H9 (cell line): ENCODE data around the gene CDC45. TPM values are rescaled to one million over a fixed set of nuclear protein-coding genes. Genes with fewer than 3 reads are reported as not detected.
A peak's percentile ranks its signal among the peaks of the same experiment; 100 is the strongest.

Source experiments
- DNase-seq: peaks from one replicate; pipeline ENCODE4 v3.0.0-alpha.2; 2017
- H2AFZ ChIP-seq: one replicate; pipeline ENCODE4 v1.6.1; 2013; ENCODE audit warnings: mild to moderate bottlenecking, low read length, control low read depth, moderate library complexity
- H2AK5ac ChIP-seq: 2 replicates; pipeline ENCODE4 v1.6.1; 2013; ENCODE audit warnings: low read length, control low read depth, mixed read lengths; ENCODE audit not compliant: insufficient read length
- H2BK120ac ChIP-seq: one replicate; pipeline ENCODE4 v1.6.1; 2013; ENCODE audit warnings: low read depth, mild to moderate bottlenecking, low read length, control low read depth, inconsistent platforms; ENCODE audit not compliant: poor library complexity, severe bottlenecking
- H2BK12ac ChIP-seq: 2 replicates; pipeline ENCODE4 v1.6.1; 2013; ENCODE audit warnings: low read length, control low read depth, mixed read lengths, low read depth; ENCODE audit not compliant: insufficient read length
- H2BK15ac ChIP-seq: 2 replicates; pipeline ENCODE4 v1.6.1; 2013; ENCODE audit warnings: low read depth, low read length, control low read depth
- H2BK20ac ChIP-seq: one replicate; pipeline ENCODE4 v1.6.1; 2013; ENCODE audit warnings: low read depth, mild to moderate bottlenecking, low read length, control low read depth, inconsistent platforms; ENCODE audit not compliant: poor library complexity, severe bottlenecking
- H2BK5ac ChIP-seq: 2 replicates; pipeline ENCODE4 v1.6.1; 2013; ENCODE audit warnings: low read length, control low read depth, mixed read lengths; ENCODE audit not compliant: insufficient read length
- H3K14ac ChIP-seq: 2 replicates; pipeline ENCODE4 v1.6.1; 2013; ENCODE audit warnings: low read length, control low read depth; ENCODE audit not compliant: insufficient read depth
- H3K18ac ChIP-seq: 2 replicates; pipeline ENCODE4 v1.6.1; 2013; ENCODE audit warnings: low read depth, mild to moderate bottlenecking, mixed read lengths, low read length, control low read depth; ENCODE audit not compliant: insufficient read length
- H3K23ac ChIP-seq: 2 replicates; pipeline ENCODE4 v1.6.1; 2013; ENCODE audit warnings: low read length, control low read depth, mixed read lengths, low read depth; ENCODE audit not compliant: insufficient read length
- H3K23me2 ChIP-seq: 2 replicates; pipeline ENCODE4 v1.6.1; 2013; ENCODE audit warnings: low read depth, mild to moderate bottlenecking, mixed read lengths, low read length, control low read depth; ENCODE audit not compliant: insufficient read length, poor library complexity, severe bottlenecking
- H3K27ac ChIP-seq: 2 replicates; pipeline ENCODE4 v1.5.1; 2013; ENCODE audit warnings: low read length, control low read depth, mixed read lengths, low read depth; ENCODE audit not compliant: insufficient read length
- H3K27me3 ChIP-seq: 2 replicates; pipeline ENCODE4 v1.6.1; 2013; ENCODE audit warnings: low read length, control low read depth, inconsistent platforms; ENCODE audit not compliant: insufficient read depth
- H3K4ac ChIP-seq: 2 replicates; pipeline ENCODE4 v1.6.1; 2013; ENCODE audit warnings: low read depth, mild to moderate bottlenecking, control low read depth, inconsistent platforms, low read length, moderate library complexity
- H3K4me1 ChIP-seq: 2 replicates; pipeline ENCODE4 v1.6.1; 2013; ENCODE audit warnings: low read length, control low read depth, inconsistent platforms; ENCODE audit not compliant: insufficient read depth
- H3K4me2 ChIP-seq: 2 replicates; pipeline ENCODE4 v1.6.1; 2013; ENCODE audit warnings: low read length, control low read depth, mixed read lengths; ENCODE audit not compliant: insufficient read length, insufficient read depth
- H3K56ac ChIP-seq: 2 replicates; pipeline ENCODE4 v1.6.1; 2013; ENCODE audit warnings: low read depth, mild to moderate bottlenecking, mixed read lengths, low read length, control low read depth; ENCODE audit not compliant: insufficient read length
- H3K79me1 ChIP-seq: 2 replicates; pipeline ENCODE4 v1.6.1; 2013; ENCODE audit warnings: low read depth, mild to moderate bottlenecking, moderate library complexity, low read length, control low read depth, inconsistent platforms; ENCODE audit not compliant: insufficient read depth, poor library complexity, severe bottlenecking
- H3K79me2 ChIP-seq: 2 replicates; pipeline ENCODE4 v1.6.1; 2013; ENCODE audit warnings: low read length, control low read depth, inconsistent platforms; ENCODE audit not compliant: insufficient read depth
- H3K9ac ChIP-seq: 2 replicates; pipeline ENCODE4 v1.6.1; 2013; ENCODE audit warnings: low read length, control low read depth, mixed read lengths; ENCODE audit not compliant: insufficient read length; ENCODE audit errors: extremely low read depth
- H3K9me3 ChIP-seq: one replicate; pipeline ENCODE4 v1.6.1; 2013; ENCODE audit warnings: low read depth, low read length, inconsistent platforms; ENCODE audit not compliant: control insufficient read depth
- H3T11ph ChIP-seq: one replicate; pipeline ENCODE4 v1.6.1; 2013; ENCODE audit warnings: mild to moderate bottlenecking, low read length, control low read depth, inconsistent platforms
- H4K20me1 ChIP-seq: one replicate; pipeline ENCODE4 v1.6.1; 2013; ENCODE audit not compliant: control insufficient read depth, insufficient read length, insufficient read depth
- H4K5ac ChIP-seq: 2 replicates; pipeline ENCODE4 v1.6.1; 2013; ENCODE audit warnings: low read depth, mild to moderate bottlenecking, mixed read lengths, low read length, control low read depth; ENCODE audit not compliant: insufficient read length
- H4K8ac ChIP-seq: replicated peaks from 2 replicates; pipeline ENCODE4 v1.6.1; 2013; ENCODE audit warnings: low read length, control low read depth, mixed read lengths, low read depth; ENCODE audit not compliant: insufficient read length
- H4K91ac ChIP-seq: 2 replicates; pipeline ENCODE4 v1.6.1; 2013; ENCODE audit warnings: low read depth, mild to moderate bottlenecking, moderate library complexity, mixed read lengths, low read length, control low read depth; ENCODE audit not compliant: insufficient read length
- H3K27ac Mint-ChIP-seq, 3 experiments: 2 replicates in 2 of 3; 3 replicates in 1 of 3; pipeline ENCODE4 v1.8.0; 2020 to 2021; ENCODE audit warnings: mixed read lengths in 3 of 3, mild to moderate bottlenecking in 1 of 3, moderate library complexity in 1 of 3
- H3K27me3 Mint-ChIP-seq: 2 replicates; pipeline ENCODE4 v1.8.0; 2021; ENCODE audit warnings: low read depth, mild to moderate bottlenecking, moderate library complexity, mixed read lengths
- H3K36me3 Mint-ChIP-seq, 3 experiments: 2 replicates in 2 of 3; 3 replicates in 1 of 3; pipeline ENCODE4 v1.8.0; 2020 to 2021; ENCODE audit warnings: low read depth in 3 of 3, mixed read lengths in 3 of 3; ENCODE audit not compliant: insufficient read depth in 1 of 3
- H3K4me1 Mint-ChIP-seq, 2 experiments: 2 replicates each; pipeline ENCODE4 v1.8.0; 2020; ENCODE audit warnings: mixed read lengths in 2 of 2
- H3K4me3 Mint-ChIP-seq, 2 experiments: 2 replicates in 1 of 2; 3 replicates in 1 of 2; pipeline ENCODE4 v1.8.0; 2020 to 2021; ENCODE audit warnings: mild to moderate bottlenecking in 2 of 2, mixed read lengths in 2 of 2, moderate library complexity in 1 of 2
- H3K9me3 Mint-ChIP-seq, 2 experiments: 2 replicates in 1 of 2; 3 replicates in 1 of 2; pipeline ENCODE4 v1.8.0; 2020; ENCODE audit warnings: mild to moderate bottlenecking in 2 of 2, mixed read lengths in 2 of 2, moderate library complexity in 1 of 2
- CTCF ChIP-seq: fragments of 200-600 bp; sonication (generic); conservative IDR thresholded peaks from 3 replicates; pipeline ENCODE4 v1.8.0; 2021; ENCODE audit warnings: antibody characterized with exemption, mild to moderate bottlenecking
- WGBS: extraction: QIAGEN DNeasy Blood & Tissue Kit; methylation state at CpG from one replicate; pipeline ENCODE4 v1.1.7; 2013; ENCODE audit warnings: missing lambda C conversion rate, low lambda C conversion rate, mixed read lengths; ENCODE audit not compliant: insufficient read length; ENCODE audit errors: extremely low coverage; 5-methylcytosine and 5-hydroxymethylcytosine counted together
- total RNA-seq: library from RNA; stranded (reverse); gene quantifications from 2 replicates; pipeline ENCODE4 v1.2.1, GENCODE V29; 2021

CDC45 gene
- total RNA-seq, 1 experiment from 2014 or later, result 35.7 TPM

- Histone ChIP-seq H2BK5ac (no peak overlapping the region), H2AK5ac (no peak overlapping the region), H2AFZ (no peak overlapping the region), H3K79me1 (no peaks in the 10 kb centered on the region), H3K56ac (no peak overlapping the region), H3K27ac (no peak overlapping the region), H3K23me2 (no peaks in the 10 kb centered on the region), H3K27me3 (no peaks in the 10 kb centered on the region), H3T11ph (no peak overlapping the region), H3K18ac (no peak overlapping the region), H3K9me3 (no peaks in the 10 kb centered on the region), H2BK120ac (no peak overlapping the region), H4K5ac (no peak overlapping the region), H3K4me2 (no peak overlapping the region), H2BK15ac (no peak overlapping the region), H2BK20ac (no peak overlapping the region), H3K9ac (no peak overlapping the region), H3K4me1 (no peaks in the 10 kb centered on the region), H4K20me1 (no peaks in the 10 kb centered on the region), H3K23ac (no peak overlapping the region), H3K79me2 (no peaks in the 10 kb centered on the region), H3K4ac (no peak overlapping the region), H4K8ac (no peak overlapping the region), H3K14ac (no peak overlapping the region), H2BK12ac (no peak overlapping the region), H4K91ac (no peak overlapping the region)
- DNase-seq, result no peak
- Mint-ChIP-seq H3K36me3 (peaks cover 35 to 84% (median 55%) of the 10 kb centered on the region in 3 experiments), H3K27me3 (no peaks in the 10 kb centered on the region), H3K27ac (peak overlapping the region in 1 of 3 experiments; percentile 41; a peak in 1 of 7 replicates), H3K4me3 (no peak overlapping the region), H3K9me3 (no peaks in the 10 kb centered on the region), H3K4me1 (peaks cover 2 to 12% of the 10 kb centered on the region in 2 experiments; a peak in 2 of 4 replicates)
- no peak for TF ChIP-seq CTCF
- WGBS, result no CpG with 5 or more reads among the region's 4 CpGs
These were observed 23.9 kb upstream of the CDC45 start for GRCh38 chr22:19455585-19456370.
